GM12878 (cell line): ENCODE results near the gene ATP2A2. TPM values are rescaled to one million over a fixed set of nuclear protein-coding genes. Genes with fewer than 3 reads are reported as not detected.

Experiments
- ATAC-seq: fragments of 200-7000 bp; cut with Tn5 transposase; 3 replicates; pipeline ENCODE4 v1.9.1; 2020; ENCODE audit warnings: mild to moderate bottlenecking, moderate library complexity
- BruUV-seq: library from RNA; stranded (reverse); fragments of 400-500 nt; replicated peaks from 2 replicates; lab custom pipeline; 2021; lab: Mats Ljungman, UMichigan
- CTCF ChIA-PET: fragments of 300-600 bp; sonication (Branson Sonifier 250); formaldehyde crosslinking; extraction: SDS; loops from one replicate; lab custom pipeline; 2021; ENCODE audit warnings: inconsistent platforms; lab: Yijun Ruan, JAX
- POLR2A ChIA-PET: fragments of 350-600 bp; formaldehyde crosslinking; extraction: SDS; loops from one replicate; lab custom pipeline; 2021; ENCODE audit warnings: inconsistent platforms; lab: Charles Lee
- RAD21 ChIA-PET: fragments of 300-600 bp; sonication (Branson Sonifier 250); formaldehyde crosslinking; loops from one replicate; lab custom pipeline; 2023; ENCODE audit warnings: antibody characterized with exemption; ENCODE audit not compliant: unreplicated experiment; lab: Charles Lee
- SMC1A ChIA-PET: fragments of 300-600 bp; sonication (Branson Sonifier 250); formaldehyde crosslinking; loops from one replicate; lab custom pipeline; 2023; ENCODE audit not compliant: unreplicated experiment, uncharacterized antibody; lab: Charles Lee
- DNase-seq: peaks from one replicate; pipeline ENCODE4 v3.0.0-alpha.2; 2011; ENCODE audit warnings: low read depth, low spot score
- FAIRE-seq: peaks from 3 replicates; lab custom pipeline; 2011; peaks lifted over from hg19 to GRCh38; lab: Jason Lieb, UNC
- H2AFZ ChIP-seq: 2 replicates; pipeline ENCODE4 v1.6.0; 2011; ENCODE audit warnings: low read depth, low read length, control low read depth; ENCODE audit not compliant: control insufficient read depth
- H3K27ac ChIP-seq: 2 replicates; pipeline ENCODE4 v1.5.1; 2011; ENCODE audit warnings: control low read depth; ENCODE audit not compliant: control insufficient read depth, insufficient read depth
- H3K27me3 ChIP-seq, 2 experiments: replicated peaks in 1 of 2; 2 replicates each; pipeline versions ENCODE4 v1.6.0 to v1.6.1; 2011; ENCODE audit warnings: low read length in 1 of 2; ENCODE audit not compliant: control insufficient read depth in 2 of 2, insufficient read depth in 2 of 2
- H3K36me3 ChIP-seq, 2 experiments: 2 replicates each; pipeline ENCODE4 v1.5.1; 2011; ENCODE audit warnings: low read length in 1 of 2; ENCODE audit not compliant: control insufficient read depth in 2 of 2, insufficient read depth in 2 of 2
- H3K4me1 ChIP-seq: 2 replicates; pipeline ENCODE4 v1.6.1; 2011; ENCODE audit warnings: mild to moderate bottlenecking, low read length, moderate library complexity, mixed read lengths; ENCODE audit not compliant: control insufficient read depth, insufficient read depth
- H3K4me2 ChIP-seq: 2 replicates; pipeline ENCODE4 v1.6.0; 2011; ENCODE audit warnings: control low read depth; ENCODE audit not compliant: control insufficient read depth, insufficient read depth
- H3K4me3 ChIP-seq: fragments of 200-600 bp; sonication (generic); 2 replicates; pipeline ENCODE4 v1.5.1; 2016
- H3K79me2 ChIP-seq: 2 replicates; pipeline ENCODE4 v1.6.0; 2011; ENCODE audit warnings: low read length; ENCODE audit not compliant: control insufficient read depth, insufficient read depth
- H3K9ac ChIP-seq: 2 replicates; pipeline ENCODE4 v1.8.0; 2011; ENCODE audit warnings: low read length, control low read depth, mixed read lengths; ENCODE audit not compliant: control insufficient read depth, insufficient read depth
- H3K9me3 ChIP-seq: replicated peaks from 3 replicates; pipeline ENCODE4 v1.5.1; 2011; ENCODE audit warnings: mild to moderate bottlenecking, low read length; ENCODE audit not compliant: control insufficient read depth, insufficient read depth
- H4K20me1 ChIP-seq: 2 replicates; pipeline ENCODE4 v1.6.0; 2011; ENCODE audit not compliant: control insufficient read depth, insufficient read depth
- ASH2L ChIP-seq: fragments of 300-600, 200-600 bp; sonication (generic); IDR thresholded peaks from 2 replicates; pipeline ENCODE4 v1.6.1; 2017; ENCODE audit warnings: low read depth, mild to moderate bottlenecking, borderline replicate concordance
- ATF2 ChIP-seq: IDR thresholded peaks from 2 replicates; pipeline ENCODE4 v1.6.1; 2012; ENCODE audit warnings: low read length, inconsistent platforms
- FOXK2 ChIP-seq: fragments of 450-650 bp; IDR thresholded peaks from 2 replicates; pipeline ENCODE4 v1.6.1; 2017; ENCODE audit warnings: mild to moderate bottlenecking, moderate library complexity
- IRF4 ChIP-seq: IDR thresholded peaks from 2 replicates; pipeline ENCODE4 v1.6.1; 2011; ENCODE audit warnings: low read depth, low read length
- MTA2 ChIP-seq: fragments of 450-650 bp; IDR thresholded peaks from 2 replicates; pipeline ENCODE4 v1.6.1; 2016; ENCODE audit warnings: low read depth, mild to moderate bottlenecking, moderate library complexity
- NFYB ChIP-seq: IDR thresholded peaks from 2 replicates; pipeline ENCODE4 v1.6.1; 2011; ENCODE audit warnings: low read depth, mild to moderate bottlenecking, low read length, improper control_type of control experiment, moderate library complexity; ENCODE audit not compliant: insufficient read depth
- NKRF ChIP-seq: fragments of 450-650 bp; conservative IDR thresholded peaks from 2 replicates; pipeline ENCODE4 v1.6.1; 2017; ENCODE audit warnings: mild to moderate bottlenecking, moderate library complexity
- NR2C1 ChIP-seq: fragments of 450-650 bp; IDR thresholded peaks from 2 replicates; pipeline ENCODE4 v1.6.1; 2017; ENCODE audit warnings: antibody characterized with exemption, mild to moderate bottlenecking, moderate library complexity
- NRF1 ChIP-seq: conservative IDR thresholded peaks from 2 replicates; pipeline ENCODE4 v1.6.1; 2011; ENCODE audit warnings: mild to moderate bottlenecking, low read depth, low read length, improper control_type of control experiment
- PKNOX1 ChIP-seq: fragments of 450-650 bp; IDR thresholded peaks from 2 replicates; pipeline ENCODE4 v1.6.1; 2016; ENCODE audit warnings: mild to moderate bottlenecking
- POLR2AphosphoS2 ChIP-seq: IDR thresholded peaks from 2 replicates; pipeline ENCODE4 v1.6.1; 2011; ENCODE audit warnings: low read depth, mild to moderate bottlenecking, low read length, improper control_type of control experiment, moderate library complexity
- RB1 ChIP-seq: fragments of 450-650 bp; formaldehyde crosslinking; IDR thresholded peaks from 2 replicates; pipeline ENCODE4 v1.6.1; 2017; ENCODE audit warnings: mild to moderate bottlenecking, borderline replicate concordance
- RBBP5 ChIP-seq: fragments of 200-600 bp; sonication (generic); conservative IDR thresholded peaks from 2 replicates; pipeline ENCODE4 v1.6.1; 2016
- RELA ChIP-seq: fragments of 450-650 bp; IDR thresholded peaks from 2 replicates; pipeline ENCODE4 v1.8.0; 2014; ENCODE audit warnings: borderline replicate concordance; ENCODE audit not compliant: partially characterized antibody
- SPI1 ChIP-seq: IDR thresholded peaks from 2 replicates; pipeline ENCODE4 v1.6.1; 2011; ENCODE audit warnings: low read depth, mild to moderate bottlenecking, low read length, moderate library complexity, borderline replicate concordance; ENCODE audit not compliant: insufficient read depth
- STAT1 ChIP-seq: fragments of 450-650 bp; conservative IDR thresholded peaks from 2 replicates; pipeline ENCODE4 v1.6.1; 2014; ENCODE audit warnings: antibody characterized with exemption, mild to moderate bottlenecking
- WRNIP1 ChIP-seq: IDR thresholded peaks from 2 replicates; pipeline ENCODE4 v1.6.1; 2011; ENCODE audit warnings: low read depth, low read length, improper control_type of control experiment, borderline replicate concordance
- WGBS: methylation state at CpG from one replicate; pipeline ENCODE4 v1.1.6; 2016; ENCODE audit warnings: low lambda C conversion rate; ENCODE audit not compliant: insufficient replicate concordance, insufficient coverage; ENCODE audit errors: missing lambda C conversion rate; 5-methylcytosine and 5-hydroxymethylcytosine counted together
- in situ Hi-C: fragments of 300-500 bp; cut with MboI; formaldehyde crosslinking; loops from 9 replicates; pipeline ENCODE4 v1.14.3; 2018; ENCODE audit warnings: mixed read lengths
- intact Hi-C: fragments of 100-400 bp; cut with micrococcal nuclease; formaldehyde crosslinking; loops from one replicate; pipeline ENCODE4 v1.14.2; 2022; ENCODE audit not compliant: unreplicated experiment
- polyA plus RNA-seq, 11 experiments: library from polyadenylated mRNA; depleted of rRNA in 4 of 11; unstranded in 6 of 11; stranded (reverse) in 5 of 11; fragments of >200 nt; fragmentation: Nextera tagmentation in 4 of 11; fragmentation: Illumina TruSeq in 1 of 11; extraction: Ambion mirVana in 4 of 11; extraction: Trizol in 1 of 11; gene quantifications; 1 replicate in 1 of 11; 2 replicates in 10 of 11; pipeline versions ENCODE4 v1.2.1 to v1.2.3, GENCODE V29; 2011 to 2016; ENCODE audit warnings: inconsistent platforms in 2 of 11, missing spikeins in 2 of 11, low read depth in 1 of 11
- total RNA-seq, 4 experiments: library from RNA; depleted of rRNA in 3 of 4; stranded (reverse); fragments of >200 nt in 3 of 4; fragmentation: Illumina TruSeq in 1 of 4; extraction: Trizol in 1 of 4; gene quantifications; 2 replicates each; pipeline versions ENCODE4 v1.2.1 to v1.2.3, GENCODE V29; 2013 to 2021

Gene ATP2A2
- total and polyA plus RNA-seq, 10 of the 15 experiments (the other 5 are each of a cell fraction or from before 2014, with no cell fraction given) = 3.7 to 133 (median 34.4) TPM

- DNase-seq (no peak), FAIRE-seq (no peak), ATAC-seq (no peak)
- H3K79me2 ChIP-seq = no peaks in the 10 kb centered on the region
- WGBS = 63% methylated on average over 17 of the region's 17 CpGs
- H3K4me1 ChIP-seq = no peaks in the 10 kb centered on the region
- no peak overlapping the region for H3K27ac ChIP-seq
- TF ChIP-seq ASH2L (no peak), POLR2AphosphoS2 (no peak), SPI1 (no peak), NFYB (no peak), NR2C1 (no peak), RB1 (no peak), NKRF (no peak), RELA (no peak), WRNIP1 (no peak), ATF2 (no peak), PKNOX1 (no peak), FOXK2 (no peak), NRF1 (no peak), MTA2 (no peak), RBBP5 (no peak), IRF4 (no peak), STAT1 (no peak)
- ChIA-PET SMC1A (no interaction called here), RAD21 (no interaction called here), POLR2A (interaction anchor here (0.6 to 0.8 kb wide), 2 partner anchors 10 to 16 kb away, joined by 3 to 4 read pairs; no protein-coding TSS in a partner anchor), CTCF (interaction anchor here (1.1 kb wide), 1 partner anchor 236 kb away, joined by 3 read pairs; no protein-coding TSS in a partner anchor)
- no peak overlapping the region for H3K9ac ChIP-seq
- intact Hi-C loops (no loop called here), in situ Hi-C loops (no loop called here)
- no peaks in the 10 kb centered on the region for H3K9me3 ChIP-seq
- H3K27me3 ChIP-seq = no peaks in the 10 kb centered on the region
- H3K36me3 ChIP-seq = no peaks in the 10 kb centered on the region
- no peak overlapping the region for H2AFZ ChIP-seq
- no peaks in the 10 kb centered on the region for H4K20me1 ChIP-seq
- H3K4me2 ChIP-seq = no peak overlapping the region
- no peak overlapping the region for H3K4me3 ChIP-seq
- no TSS peak for BruUV-seq
These were observed 18.3 kb upstream of the ATP2A2 start for GRCh38 chr12:110262442-110263388.
